Mesenchymal stem cell (in vitro differentiated cells and primary cell): Measurements from ENCODE around the gene NEK8.
"Not testable (repeated sequence)": the region's sequence is repeated elsewhere in the genome, so short reads cannot be mapped to it uniquely, and the experiment has no call there.

Source experiments
- DNase-seq: peaks from one replicate; pipeline ENCODE4 v3.0.0-alpha.2; 2013
- H2AFZ ChIP-seq: one replicate; pipeline ENCODE4 v1.6.1; 2013; ENCODE audit warnings: low read depth, mild to moderate bottlenecking, control low read depth, inconsistent platforms, low read length, moderate library complexity
- H2AK5ac ChIP-seq: 2 replicates; pipeline ENCODE4 v1.6.1; 2013; ENCODE audit warnings: low read length, moderate library complexity, mild to moderate bottlenecking, inconsistent platforms; ENCODE audit not compliant: severe bottlenecking
- H2BK120ac ChIP-seq: one replicate; pipeline ENCODE4 v1.6.1; 2013; ENCODE audit warnings: low read depth, mild to moderate bottlenecking, inconsistent platforms, low read length, moderate library complexity
- H2BK12ac ChIP-seq, 2 experiments: one replicate each; pipeline ENCODE4 v1.6.1; 2013; ENCODE audit warnings: inconsistent platforms in 2 of 2, low read length in 2 of 2, mild to moderate bottlenecking in 2 of 2, moderate library complexity in 2 of 2, control low read depth in 1 of 2
- H2BK15ac ChIP-seq: one replicate; pipeline ENCODE4 v1.6.1; 2013; ENCODE audit warnings: mild to moderate bottlenecking, low read depth, inconsistent platforms; ENCODE audit not compliant: poor library complexity, severe bottlenecking
- H2BK5ac ChIP-seq: 2 replicates; pipeline ENCODE4 v1.6.1; 2013; ENCODE audit warnings: low read depth, mild to moderate bottlenecking, low read length, control low read depth, inconsistent platforms; ENCODE audit not compliant: poor library complexity, severe bottlenecking
- H3K14ac ChIP-seq, 2 experiments: one replicate each; pipeline ENCODE4 v1.6.1; 2013; ENCODE audit warnings: inconsistent platforms in 2 of 2, low read length in 2 of 2, control low read depth in 1 of 2, mild to moderate bottlenecking in 1 of 2, moderate library complexity in 1 of 2
- H3K18ac ChIP-seq, 2 experiments: one replicate each; pipeline ENCODE4 v1.6.1; 2013; ENCODE audit warnings: inconsistent platforms in 2 of 2, low read length in 2 of 2, control low read depth in 1 of 2, low read depth in 1 of 2, mild to moderate bottlenecking in 1 of 2
- H3K23ac ChIP-seq, 2 experiments: one replicate each; pipeline ENCODE4 v1.6.1; 2013; ENCODE audit warnings: inconsistent platforms in 2 of 2, low read length in 2 of 2, mild to moderate bottlenecking in 2 of 2, moderate library complexity in 2 of 2, control low read depth in 1 of 2
- H3K27ac ChIP-seq: 2 replicates; pipeline ENCODE4 v1.5.1; 2013; ENCODE audit warnings: mild to moderate bottlenecking, moderate library complexity, low read length, control low read depth, inconsistent platforms; ENCODE audit not compliant: poor library complexity, severe bottlenecking
- H3K27me3 ChIP-seq, 2 experiments: 2 replicates each; pipeline versions ENCODE4 v1.6.1 to v1.7.0; 2013; ENCODE audit warnings: low read length in 2 of 2, mild to moderate bottlenecking in 2 of 2, moderate library complexity in 2 of 2, control low read depth in 1 of 2, inconsistent platforms in 1 of 2; ENCODE audit not compliant: control insufficient read depth in 1 of 2, insufficient read depth in 1 of 2
- H3K36me3 ChIP-seq, 2 experiments: 2 replicates each; pipeline versions ENCODE4 v1.6.1 to v1.7.0; 2013; ENCODE audit warnings: low read length in 2 of 2, control low read depth in 1 of 2, inconsistent platforms in 1 of 2, low read depth in 1 of 2, mild to moderate bottlenecking in 1 of 2; ENCODE audit not compliant: insufficient read depth in 2 of 2, control insufficient read depth in 1 of 2
- H3K4ac ChIP-seq, 2 experiments: one replicate each; pipeline ENCODE4 v1.6.1; 2013; ENCODE audit warnings: inconsistent platforms in 2 of 2, low read length in 2 of 2, mild to moderate bottlenecking in 2 of 2, moderate library complexity in 2 of 2, control low read depth in 1 of 2, low read depth in 1 of 2
- H3K4me1 ChIP-seq: 2 replicates; pipeline ENCODE4 v1.6.1; 2013; ENCODE audit warnings: low read depth, low read length, control low read depth; ENCODE audit not compliant: control insufficient read depth, insufficient read depth
- H3K4me2 ChIP-seq: 2 replicates; pipeline ENCODE4 v1.6.1; 2013; ENCODE audit warnings: low read length, mild to moderate bottlenecking, inconsistent platforms; ENCODE audit not compliant: poor library complexity, severe bottlenecking
- H3K4me3 ChIP-seq, 2 experiments: 2 replicates each; pipeline versions ENCODE4 v1.5.1 to v1.7.0; 2013; ENCODE audit warnings: low read length in 2 of 2, mild to moderate bottlenecking in 2 of 2, control low read depth in 1 of 2, low read depth in 1 of 2; ENCODE audit not compliant: insufficient read depth in 1 of 2
- H3K79me1 ChIP-seq: replicated peaks from 2 replicates; pipeline ENCODE4 v1.6.1; 2013; ENCODE audit warnings: mild to moderate bottlenecking, control low read depth, low read length, inconsistent platforms; ENCODE audit not compliant: poor library complexity, severe bottlenecking
- H3K9ac ChIP-seq: 2 replicates; pipeline ENCODE4 v1.7.0; 2013; ENCODE audit warnings: mild to moderate bottlenecking, low read length, moderate library complexity
- H3K9me3 ChIP-seq: 2 replicates; pipeline ENCODE4 v1.7.0; 2013; ENCODE audit warnings: mild to moderate bottlenecking, low read length; ENCODE audit not compliant: control insufficient read depth
- H4K8ac ChIP-seq: one replicate; pipeline ENCODE4 v1.6.1; 2013; ENCODE audit warnings: inconsistent platforms, mild to moderate bottlenecking, low read length, moderate library complexity
- H4K91ac ChIP-seq: one replicate; pipeline ENCODE4 v1.6.1; 2013; ENCODE audit warnings: mild to moderate bottlenecking, low read length, inconsistent platforms
- WGBS: methylation state at CpG from one replicate; pipeline ENCODE4 v1.1.7; 2013; ENCODE audit warnings: mixed read lengths; 5-methylcytosine and 5-hydroxymethylcytosine counted together

Gene NEK8

DNA sequence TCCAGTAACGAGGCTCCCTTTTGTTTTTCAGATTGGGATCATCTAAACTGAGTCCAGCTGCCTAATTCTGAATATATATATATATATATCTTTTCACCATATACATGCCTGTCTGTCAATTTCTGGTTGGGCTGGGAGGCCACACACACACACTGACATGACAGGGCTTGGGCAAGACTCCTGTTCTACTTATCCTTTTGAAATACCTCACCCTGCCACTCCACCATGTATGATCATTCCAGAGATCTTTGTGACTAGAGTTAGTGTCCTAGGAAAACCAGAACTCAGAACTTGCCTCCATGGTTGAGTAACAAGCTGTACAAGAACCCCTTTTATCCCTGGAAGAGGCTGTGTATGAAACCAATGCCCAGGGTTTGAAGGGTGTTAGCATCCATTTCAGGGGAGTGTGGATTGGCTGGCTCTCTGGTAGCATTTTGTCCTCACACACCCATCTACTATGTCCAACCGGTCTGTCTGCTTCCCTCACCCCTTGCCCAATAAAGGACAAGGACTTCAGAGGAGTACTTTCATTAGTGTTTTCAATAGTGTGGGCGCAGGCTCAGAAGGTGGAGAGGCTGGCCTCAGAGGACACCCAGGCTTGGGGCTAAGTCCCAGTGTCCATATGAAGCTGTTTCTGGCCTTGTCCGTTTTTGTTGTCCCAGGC lies 4.6 kb upstream of the NEK8 start:
- H3K4me3 ChIP-seq, H3K79me1 ChIP-seq, H2AFZ ChIP-seq, H3K9me3 ChIP-seq, H3K27me3 ChIP-seq, H3K18ac ChIP-seq, H3K4ac ChIP-seq, DNase-seq, H2BK15ac ChIP-seq, H2AK5ac ChIP-seq, H2BK5ac ChIP-seq, H3K14ac ChIP-seq, H2BK120ac ChIP-seq, H3K4me2 ChIP-seq, H3K23ac ChIP-seq, H4K91ac ChIP-seq, H2BK12ac ChIP-seq, H4K8ac ChIP-seq, H3K27ac ChIP-seq: not testable (repeated sequence)
- peaks cover 25 to 42% of the 10 kb centered on the region in 2 experiments for H3K36me3 ChIP-seq
- 81% methylated on average over 2 of the region's 4 CpGs for WGBS
- H3K4me1 ChIP-seq = peaks cover 26% of the 10 kb centered on the region
- H3K9ac ChIP-seq = peak overlapping the region; percentile 75

DNA sequence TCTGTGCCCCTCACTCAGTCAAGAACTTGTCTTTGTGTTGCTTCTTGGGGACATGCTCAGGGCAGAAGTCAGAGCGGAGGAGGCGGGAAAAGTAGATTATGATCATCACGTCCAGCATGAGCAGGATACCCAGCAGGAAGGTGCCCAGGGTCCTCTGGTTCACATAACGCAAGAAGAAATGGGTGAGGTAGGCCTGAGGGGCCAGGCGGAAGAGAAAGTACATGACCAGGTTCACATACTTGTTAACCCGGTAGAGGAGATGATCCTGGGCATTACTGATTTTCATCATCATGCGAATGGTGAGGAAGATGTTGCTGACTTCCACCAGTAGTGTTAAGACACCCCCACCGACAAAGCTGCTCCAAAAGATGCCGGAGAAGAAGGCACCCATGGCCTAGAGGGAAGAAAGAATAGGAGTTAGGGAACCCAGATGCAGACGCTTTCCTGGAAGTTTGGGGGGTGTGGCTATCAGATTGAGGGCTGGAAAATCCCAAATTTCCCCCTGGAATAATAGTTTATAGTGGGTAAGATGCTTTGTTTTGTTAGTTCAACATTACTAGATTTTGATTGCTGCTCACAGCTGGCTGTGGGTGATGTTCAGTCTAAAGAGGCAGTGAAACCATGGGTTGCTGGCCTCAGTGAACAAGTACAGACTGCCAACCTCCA lies 4.0 kb upstream of the NEK8 start:
- 86% methylated on average over 10 of the region's 10 CpGs for WGBS

DNA sequence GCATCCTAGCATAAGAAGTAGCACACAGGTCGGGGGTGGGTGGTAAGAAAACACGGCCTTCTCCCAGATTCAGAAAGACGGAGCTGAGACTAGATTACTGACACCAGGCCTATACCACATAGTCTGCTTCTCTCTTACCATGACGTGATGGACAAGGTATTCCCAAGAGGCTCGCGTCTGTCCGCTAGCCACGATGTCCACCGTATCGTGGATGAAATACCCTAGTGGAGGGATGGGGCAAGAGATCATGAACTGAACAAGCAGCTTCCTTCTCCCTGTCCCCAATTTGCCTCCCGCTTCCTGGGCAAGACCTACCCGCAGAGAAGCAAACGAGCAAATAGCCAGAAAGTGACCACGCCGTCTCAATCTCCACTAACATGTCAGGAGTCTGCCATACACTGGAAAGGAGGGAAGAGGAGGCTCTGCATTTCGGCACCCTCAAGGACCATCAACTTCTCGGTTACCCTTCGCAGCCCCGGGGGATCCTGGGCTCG lies 3.4 kb upstream of the NEK8 start:
- H3K18ac ChIP-seq = peak overlapping the region in 1 of 2 experiments; percentile 93
- peaks cover 2% of the 10 kb centered on the region for H3K79me1 ChIP-seq
- peak overlapping the region; percentile 96 for H3K4me2 ChIP-seq
- no peaks in the 10 kb centered on the region for H3K9me3 ChIP-seq
- peaks cover 26% of the 10 kb centered on the region for H3K4me1 ChIP-seq
- peak overlapping the region; percentile 75 for H3K27ac ChIP-seq
- H4K8ac ChIP-seq = no peak overlapping the region
- peak overlapping the region; percentile 92 for H2BK15ac ChIP-seq
- peak overlapping the region in 1 of 2 experiments; percentile 87 for H3K23ac ChIP-seq
- peak; percentile 86 for DNase-seq
- peak overlapping the region; percentile 94 for H4K91ac ChIP-seq
- H3K36me3 ChIP-seq = peaks cover 25 to 42% of the 10 kb centered on the region in 2 experiments
- H2AK5ac ChIP-seq = peak overlapping the region; percentile 33
- H3K27me3 ChIP-seq = no peaks in the 10 kb centered on the region
- H3K4me3 ChIP-seq = peak overlapping the region; percentile 61 to 84
- no peak overlapping the region for H3K4ac ChIP-seq
- H2BK120ac ChIP-seq = peak overlapping the region; percentile 75
- WGBS = 7% methylated on average over 17 of the region's 20 CpGs
- H3K9ac ChIP-seq = peak overlapping the region; percentile 75
- no peak overlapping the region for H2BK5ac ChIP-seq
- H3K14ac ChIP-seq = peak overlapping the region in 1 of 2 experiments; percentile 74
- no peak overlapping the region for H2AFZ ChIP-seq
- peak overlapping the region in 1 of 2 experiments; percentile 37 for H2BK12ac ChIP-seq

More for the DNA sequence above, 4.0 kb upstream of the NEK8 start:
- Histone ChIP-seq H3K27me3 (no peaks in the 10 kb centered on the region), H3K14ac (no peak overlapping the region), H3K4me2 (peak overlapping the region; percentile 96), H3K18ac (no peak overlapping the region), H3K4me3 (peak overlapping the region in 1 of 2 experiments; percentile 84), H4K8ac (no peak overlapping the region), H2BK15ac (no peak overlapping the region), H2AFZ (no peak overlapping the region), H3K36me3 (peaks cover 25 to 42% of the 10 kb centered on the region in 2 experiments), H3K9ac (peak overlapping the region; percentile 75), H2BK120ac (no peak overlapping the region), H3K27ac (peak overlapping the region; percentile 75), H3K79me1 (peaks cover under 1% of the 10 kb centered on the region), H2BK12ac (no peak overlapping the region), H2AK5ac (no peak overlapping the region), H4K91ac (no peak overlapping the region), H2BK5ac (no peak overlapping the region), H3K4ac (no peak overlapping the region), H3K23ac (no peak overlapping the region), H3K4me1 (peaks cover 26% of the 10 kb centered on the region), H3K9me3 (no peaks in the 10 kb centered on the region)
- DNase-seq = no peak

DNA sequence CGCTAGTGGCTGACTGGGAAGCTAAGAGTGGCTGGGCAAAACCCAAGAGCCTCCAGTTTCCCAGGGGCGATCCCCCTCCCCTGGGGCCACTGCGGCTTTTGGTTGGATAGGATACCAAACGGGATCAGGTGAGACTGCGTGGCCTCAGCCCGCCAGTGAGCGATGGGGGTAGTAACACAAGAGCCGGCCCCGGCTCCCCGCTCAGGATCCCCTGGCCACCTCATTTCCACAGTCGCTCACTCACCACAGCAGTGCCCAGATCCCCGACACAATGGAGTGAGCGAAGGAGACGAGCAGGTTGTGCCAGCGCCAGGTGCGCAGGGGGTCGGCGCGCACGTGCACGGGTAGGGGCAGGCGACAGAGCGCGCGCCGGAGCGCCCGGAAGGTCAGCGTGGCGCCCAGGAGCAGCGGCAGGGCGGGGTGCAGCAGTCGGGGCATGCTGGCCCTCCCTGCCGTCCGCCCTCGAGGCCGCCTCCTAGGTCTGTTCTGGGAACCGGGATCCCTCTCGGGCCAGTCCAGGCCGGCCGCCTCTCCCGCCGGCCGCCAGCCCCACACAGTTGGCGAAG lies 2.8 kb upstream of the NEK8 start:
- Histone ChIP-seq H3K9me3 (no peaks in the 10 kb centered on the region), H3K4me2 (peak overlapping the region; percentile 96), H3K79me1 (peaks cover 2% of the 10 kb centered on the region), H3K4me1 (peaks cover 26% of the 10 kb centered on the region), H3K23ac (peak overlapping the region; percentile 87 to 96), H2BK120ac (peak overlapping the region; percentile 75), H4K8ac (peak overlapping the region; percentile 80), H2BK15ac (peak overlapping the region; percentile 92), H3K9ac (peak overlapping the region; percentile 75), H4K91ac (peak overlapping the region; percentile 94), H2AFZ (peak overlapping the region; percentile 36), H3K36me3 (peaks cover 25 to 42% of the 10 kb centered on the region in 2 experiments), H2BK5ac (no peak overlapping the region), H3K18ac (peak overlapping the region; percentile 93 to 97), H3K27ac (peak overlapping the region; percentile 75), H2AK5ac (peak overlapping the region; percentile 33), H3K4me3 (peak overlapping the region; percentile 61 to 84), H3K14ac (peak overlapping the region; percentile 82 to 93), H2BK12ac (peak overlapping the region in 1 of 2 experiments; percentile 94), H3K27me3 (no peaks in the 10 kb centered on the region), H3K4ac (peak overlapping the region; percentile 97)
- DNase-seq = peak; percentile 86
- 1% methylated on average over 20 of the region's 45 CpGs for WGBS
